H1 (cell line): ENCODE data around the gene HIGD1B.

Experiments used
- ATF3 ChIP-seq: IDR thresholded peaks from 2 replicates; pipeline ENCODE4 v1.6.1; 2011; ENCODE audit warnings: low read depth, mild to moderate bottlenecking, low read length; ENCODE audit not compliant: insufficient read depth
- EP300 ChIP-seq, 2 experiments: IDR thresholded peaks; 1 replicate in 1 of 2; 2 replicates in 1 of 2; pipeline ENCODE4 v1.6.1; 2011 to 2012; ENCODE audit warnings: low read depth in 2 of 2, low read length in 2 of 2, mild to moderate bottlenecking in 2 of 2, borderline replicate concordance in 1 of 2, inconsistent platforms in 1 of 2, moderate library complexity in 1 of 2
- EZH2 ChIP-seq: fragments of 200-600 bp; sonication (generic); IDR thresholded peaks from 2 replicates; pipeline ENCODE4 v1.7.1; 2012; ENCODE audit warnings: low read depth, mild to moderate bottlenecking, moderate library complexity, low read length, inconsistent platforms; ENCODE audit not compliant: severe bottlenecking
- POLR2A ChIP-seq, 2 experiments: IDR thresholded peaks; 1 replicate in 1 of 2; 2 replicates in 1 of 2; pipeline ENCODE4 v1.6.1; 2011; ENCODE audit warnings: low read depth in 2 of 2, low read length in 2 of 2, mild to moderate bottlenecking in 2 of 2; ENCODE audit errors: control extremely low read depth in 1 of 2
- POU5F1 ChIP-seq: IDR thresholded peaks from 2 replicates; pipeline ENCODE4 v1.6.1; 2011; ENCODE audit warnings: low read depth, mild to moderate bottlenecking, low read length, moderate library complexity
- SP4 ChIP-seq: IDR thresholded peaks from 2 replicates; pipeline ENCODE4 v1.6.1; 2012; ENCODE audit warnings: low read length, inconsistent platforms
- TEAD4 ChIP-seq: IDR thresholded peaks from 2 replicates; pipeline ENCODE4 v1.6.1; 2012; ENCODE audit warnings: low read depth, low read length, inconsistent platforms, mixed read lengths
- USF2 ChIP-seq: IDR thresholded peaks from 2 replicates; pipeline ENCODE4 v1.6.1; 2011; ENCODE audit warnings: low read length, improper control_type of control experiment
- TF ChIP-seq, protein P1 (sequence below), 3 experiments: IDR thresholded peaks; 1 replicate in 2 of 3; 2 replicates in 1 of 3; pipeline versions ENCODE4 v1.5.1 to v1.6.1; 2011; ENCODE audit warnings: low read length in 3 of 3, mild to moderate bottlenecking in 3 of 3, inconsistent platforms in 2 of 3, low read depth in 1 of 3, moderate library complexity in 1 of 3; ENCODE audit not compliant: insufficient read depth in 1 of 3; ENCODE audit errors: control extremely low read depth in 1 of 3

DNA sequence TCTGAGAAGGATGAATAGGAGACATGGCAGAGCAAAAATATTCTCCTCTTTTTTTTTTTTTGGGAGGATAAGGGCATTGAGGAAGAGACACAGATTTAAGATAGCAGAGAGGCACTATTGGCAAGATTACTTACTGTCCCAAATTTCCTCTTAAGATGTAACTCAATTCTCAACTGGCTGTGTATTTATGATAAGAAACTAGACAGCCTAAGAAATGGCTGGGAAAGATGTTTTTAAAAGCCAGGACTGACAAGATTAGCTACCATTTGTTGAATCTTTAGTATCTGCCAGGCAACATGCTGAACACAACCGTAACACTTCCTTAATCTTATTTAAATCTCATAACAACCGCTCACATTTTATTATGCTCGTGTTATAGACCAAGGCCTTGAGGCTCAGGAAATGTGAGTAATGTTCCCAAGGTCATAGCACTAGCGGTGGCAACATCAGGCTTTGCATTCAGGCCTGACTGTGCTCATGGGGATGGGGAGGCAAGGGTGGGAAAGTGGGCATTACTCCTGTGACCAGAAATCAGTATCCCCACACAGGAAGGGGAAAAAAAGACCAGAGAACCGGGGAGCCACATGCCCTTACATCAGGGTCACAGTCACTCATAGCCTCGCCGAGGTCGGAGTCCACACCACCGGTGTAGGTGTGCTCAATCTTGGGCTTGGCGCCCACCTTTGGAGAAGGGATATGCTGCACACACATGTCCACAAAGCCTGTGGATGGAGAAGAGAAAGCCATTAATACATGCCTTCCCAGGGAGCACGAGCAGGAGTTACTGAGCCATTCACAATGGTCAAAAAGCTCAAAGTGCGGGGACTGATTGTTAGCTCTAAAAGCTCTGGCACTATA lies 15.6 kb downstream of the HIGD1B start:
- TF ChIP-seq POLR2A (IDR thresholded peaks at IDR 0.05; ENCODE audit: control extremely low read depth in 1 of 2, low read depth in 2 of 2, low read length in 2 of 2) = no peak
- TF ChIP-seq, protein P1, sequence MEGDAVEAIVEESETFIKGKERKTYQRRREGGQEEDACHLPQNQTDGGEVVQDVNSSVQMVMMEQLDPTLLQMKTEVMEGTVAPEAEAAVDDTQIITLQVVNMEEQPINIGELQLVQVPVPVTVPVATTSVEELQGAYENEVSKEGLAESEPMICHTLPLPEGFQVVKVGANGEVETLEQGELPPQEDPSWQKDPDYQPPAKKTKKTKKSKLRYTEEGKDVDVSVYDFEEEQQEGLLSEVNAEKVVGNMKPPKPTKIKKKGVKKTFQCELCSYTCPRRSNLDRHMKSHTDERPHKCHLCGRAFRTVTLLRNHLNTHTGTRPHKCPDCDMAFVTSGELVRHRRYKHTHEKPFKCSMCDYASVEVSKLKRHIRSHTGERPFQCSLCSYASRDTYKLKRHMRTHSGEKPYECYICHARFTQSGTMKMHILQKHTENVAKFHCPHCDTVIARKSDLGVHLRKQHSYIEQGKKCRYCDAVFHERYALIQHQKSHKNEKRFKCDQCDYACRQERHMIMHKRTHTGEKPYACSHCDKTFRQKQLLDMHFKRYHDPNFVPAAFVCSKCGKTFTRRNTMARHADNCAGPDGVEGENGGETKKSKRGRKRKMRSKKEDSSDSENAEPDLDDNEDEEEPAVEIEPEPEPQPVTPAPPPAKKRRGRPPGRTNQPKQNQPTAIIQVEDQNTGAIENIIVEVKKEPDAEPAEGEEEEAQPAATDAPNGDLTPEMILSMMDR (IDR thresholded peaks at IDR 0.05; ENCODE audit: control extremely low read depth in 1 of 3, insufficient read depth in 1 of 3, low read depth in 1 of 3, low read length in 3 of 3) = no peak
- TF ChIP-seq ATF3 = no peak
- no peak for TF ChIP-seq EP300 (IDR thresholded peaks at IDR 0.05; ENCODE audit: borderline replicate concordance in 1 of 2, low read depth in 2 of 2, low read length in 2 of 2)
- no peak for TF ChIP-seq EZH2
- TF ChIP-seq TEAD4 = no peak
- no peak for TF ChIP-seq SP4
- no peak for TF ChIP-seq USF2
- TF ChIP-seq POU5F1 = no peak
